HG02970 (cell line): ENCODE measurements around the gene DCDC2C.

Source experiments
- ATAC-seq: cut with Tn5 transposase; IDR thresholded peaks from one replicate; pipeline ENCODE4 v1.9.1; 2021; ENCODE audit warnings: mild to moderate bottlenecking, moderate library complexity, moderate number of reproducible peaks; ENCODE audit not compliant: unreplicated experiment, low FRiP score

The DCDC2C gene

GRCh38 chr2:3741867-3742602 lies 38.7 kb downstream of the DCDC2C start:
- ATAC-seq, result no peak

- ATAC-seq, result no peak
Measured at GRCh38 chr2:3742743-3743508, 39.6 kb downstream of the DCDC2C start.

GRCh38 chr2:3743951-3744555 lies 40.7 kb downstream of the DCDC2C start:
- no peak for ATAC-seq

GRCh38 chr2:3745920-3746319 lies 42.5 kb downstream of the DCDC2C start:
- no peak for ATAC-seq

- no peak for ATAC-seq
Measured at GRCh38 chr2:3747032-3747654, 43.8 kb downstream of the DCDC2C start.

- ATAC-seq, result no peak
Measured at GRCh38 chr2:3747826-3748225, 44.5 kb downstream of the DCDC2C start.

- no peak for ATAC-seq
Measured at GRCh38 chr2:3749201-3749600, 45.8 kb downstream of the DCDC2C start.

GRCh38 chr2:3751251-3751650 lies 47.9 kb downstream of the DCDC2C start:
- ATAC-seq, result no peak

GRCh38 chr2:3751806-3752205 lies 48.4 kb downstream of the DCDC2C start:
- ATAC-seq, result no peak

GRCh38 chr2:3752376-3752775 lies 49.0 kb downstream of the DCDC2C start:
- no peak for ATAC-seq

GRCh38 chr2:3753561-3753960 lies 50.2 kb downstream of the DCDC2C start:
- no peak for ATAC-seq

GRCh38 chr2:3754280-3754679 lies 50.9 kb downstream of the DCDC2C start:
- ATAC-seq, result no peak

GRCh38 chr2:3754795-3755194 lies 51.4 kb downstream of the DCDC2C start:
- no peak for ATAC-seq

- ATAC-seq, result no peak
Measured at GRCh38 chr2:3755277-3755676, 51.9 kb downstream of the DCDC2C start.

- no peak for ATAC-seq
Measured at GRCh38 chr2:3756306-3756705, 52.9 kb downstream of the DCDC2C start.

GRCh38 chr2:3758906-3759305 lies 55.5 kb downstream of the DCDC2C start:
- no peak for ATAC-seq

GRCh38 chr2:3759331-3759730 lies 56.0 kb downstream of the DCDC2C start:
- ATAC-seq, result no peak

- ATAC-seq, result no peak
Measured at GRCh38 chr2:3759761-3760160, 56.4 kb downstream of the DCDC2C start.

GRCh38 chr2:3761272-3761671 lies 57.9 kb downstream of the DCDC2C start:
- ATAC-seq, result no peak

- ATAC-seq, result no peak
Measured at GRCh38 chr2:3762771-3763447, 59.5 kb downstream of the DCDC2C start.

- ATAC-seq, result no peak
Measured at GRCh38 chr2:3766824-3767223, 63.4 kb downstream of the DCDC2C start.
